Esophagus muscularis mucosa (tissue), 4 donors: ENCODE measurements around the gene CACNA1E. TPM values are rescaled to one million over a fixed set of nuclear protein-coding genes. Genes with fewer than 3 reads are reported as not detected.

Experiments used
- DNase-seq: peaks from one replicate; pipeline ENCODE4 v3.0.0-alpha.2; 2017; ENCODE audit errors: extremely low spot score
- H3K27ac ChIP-seq, 4 donors: fragments of 200-600 bp; sonication (generic); replicated peaks in 1 of 4; 1 replicate in 3 of 4; 2 replicates in 1 of 4; pipeline ENCODE4 v1.5.1; 2016 to 2019; ENCODE audit warnings: mild to moderate bottlenecking in 1 of 4
- H3K27me3 ChIP-seq, 4 donors: fragments of 200-600 bp; sonication (generic); one replicate each; pipeline versions ENCODE4 v1.5.1 to v1.6.0; 2016 to 2019
- H3K36me3 ChIP-seq, 4 donors: fragments of 200-600 bp; sonication (generic); one replicate each; pipeline ENCODE4 v1.5.1; 2016 to 2019
- H3K4me1 ChIP-seq, 4 donors: fragments of 200-600 bp; sonication (generic); one replicate each; pipeline ENCODE4 v1.5.1; 2016 to 2019
- H3K4me3 ChIP-seq, 4 donors: fragments of 200-600 bp; sonication (generic); 1 replicate in 2 of 4; 2 replicates in 2 of 4; pipeline ENCODE4 v1.5.1; 2016 to 2019; ENCODE audit warnings: mild to moderate bottlenecking in 4 of 4, moderate library complexity in 1 of 4
- H3K9me3 ChIP-seq, 4 donors: fragments of 200-600 bp; sonication (generic); 1 replicate in 3 of 4; 2 replicates in 1 of 4; pipeline ENCODE4 v1.5.1; 2016 to 2019
- EP300 ChIP-seq: sonication (generic); formaldehyde crosslinking; IDR thresholded peaks from one replicate; pipeline ENCODE4 v1.6.1; 2017; ENCODE audit warnings: antibody characterized with exemption
- POLR2A ChIP-seq: fragments of 450-650 bp; IDR thresholded peaks from one replicate; pipeline ENCODE4 v1.6.1; 2017; ENCODE audit warnings: antibody characterized with exemption, moderate library complexity, mild to moderate bottlenecking, low read depth
- POLR2AphosphoS5 ChIP-seq, 2 donors: sonication (generic); formaldehyde crosslinking; IDR thresholded peaks; one replicate each; pipeline ENCODE4 v1.6.1; 2017; ENCODE audit warnings: antibody characterized with exemption in 2 of 2
- WGBS: methylation state at CpG from one replicate; pipeline ENCODE4 v1.1.5; 2018; 5-methylcytosine and 5-hydroxymethylcytosine counted together
- intact Hi-C: fragments of 100-400 bp; cut with DNase I; formaldehyde crosslinking; loops from one replicate; pipeline ENCODE4 v1.15.1; 2023
- total RNA-seq, 4 donors: library from RNA; depleted of rRNA; stranded (reverse); fragments of >200 nt; gene quantifications; one replicate each; pipeline versions ENCODE4 v1.1.0 to v1.2.1, GENCODE V29; 2016
- TF ChIP-seq, protein P1 (sequence below), 3 experiments: fragments of 200-600 bp in 2 of 3; fragments of 450-650 bp in 1 of 3; sonication (generic) in 2 of 3; IDR thresholded peaks; one replicate each; pipeline ENCODE4 v1.5.1; 2017 to 2019; ENCODE audit warnings: antibody characterized with exemption in 3 of 3, mild to moderate bottlenecking in 2 of 3, moderate library complexity in 1 of 3

CACNA1E gene
- total RNA-seq, 4 donors from 2014 or later = under 0.01 to 0.66 (median 0.25) TPM

DNA sequence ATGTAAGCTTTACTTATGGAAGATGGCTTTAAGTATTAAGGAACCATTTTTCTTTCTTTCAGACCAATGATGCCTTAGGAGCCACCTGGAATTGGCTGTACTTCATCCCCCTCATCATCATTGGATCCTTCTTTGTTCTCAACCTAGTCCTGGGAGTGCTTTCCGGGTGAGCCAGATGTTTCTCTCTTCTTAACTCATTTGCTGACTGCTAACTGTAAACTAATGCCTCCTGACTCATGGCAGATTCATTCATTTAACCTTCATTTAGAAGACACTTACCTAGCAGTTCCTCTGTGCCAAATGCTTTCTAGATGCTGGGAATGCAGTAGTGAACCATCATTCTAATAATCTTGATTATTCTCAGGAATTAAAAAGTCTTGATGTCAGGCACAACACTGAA is 168.0 kb downstream of the CACNA1E start:
- Histone ChIP-seq H3K36me3 (no peaks in the 10 kb centered on the region), H3K27ac (no peak overlapping the region), H3K4me1 (no peaks in the 10 kb centered on the region), H3K27me3 (no peaks in the 10 kb centered on the region), H3K9me3 (no peaks in the 10 kb centered on the region), H3K4me3 (no peak overlapping the region)
- TF ChIP-seq POLR2AphosphoS5 (IDR thresholded peaks at IDR 0.05) (no peak), POLR2A (no peak), EP300 (no peak)
- TF ChIP-seq, protein P1, sequence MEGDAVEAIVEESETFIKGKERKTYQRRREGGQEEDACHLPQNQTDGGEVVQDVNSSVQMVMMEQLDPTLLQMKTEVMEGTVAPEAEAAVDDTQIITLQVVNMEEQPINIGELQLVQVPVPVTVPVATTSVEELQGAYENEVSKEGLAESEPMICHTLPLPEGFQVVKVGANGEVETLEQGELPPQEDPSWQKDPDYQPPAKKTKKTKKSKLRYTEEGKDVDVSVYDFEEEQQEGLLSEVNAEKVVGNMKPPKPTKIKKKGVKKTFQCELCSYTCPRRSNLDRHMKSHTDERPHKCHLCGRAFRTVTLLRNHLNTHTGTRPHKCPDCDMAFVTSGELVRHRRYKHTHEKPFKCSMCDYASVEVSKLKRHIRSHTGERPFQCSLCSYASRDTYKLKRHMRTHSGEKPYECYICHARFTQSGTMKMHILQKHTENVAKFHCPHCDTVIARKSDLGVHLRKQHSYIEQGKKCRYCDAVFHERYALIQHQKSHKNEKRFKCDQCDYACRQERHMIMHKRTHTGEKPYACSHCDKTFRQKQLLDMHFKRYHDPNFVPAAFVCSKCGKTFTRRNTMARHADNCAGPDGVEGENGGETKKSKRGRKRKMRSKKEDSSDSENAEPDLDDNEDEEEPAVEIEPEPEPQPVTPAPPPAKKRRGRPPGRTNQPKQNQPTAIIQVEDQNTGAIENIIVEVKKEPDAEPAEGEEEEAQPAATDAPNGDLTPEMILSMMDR (IDR thresholded peaks at IDR 0.05) = no peak
- 22% methylated on average over 1 of the region's 1 CpG for WGBS
- DNase-seq = no peak
- intact Hi-C loops = no loop called here

DNA sequence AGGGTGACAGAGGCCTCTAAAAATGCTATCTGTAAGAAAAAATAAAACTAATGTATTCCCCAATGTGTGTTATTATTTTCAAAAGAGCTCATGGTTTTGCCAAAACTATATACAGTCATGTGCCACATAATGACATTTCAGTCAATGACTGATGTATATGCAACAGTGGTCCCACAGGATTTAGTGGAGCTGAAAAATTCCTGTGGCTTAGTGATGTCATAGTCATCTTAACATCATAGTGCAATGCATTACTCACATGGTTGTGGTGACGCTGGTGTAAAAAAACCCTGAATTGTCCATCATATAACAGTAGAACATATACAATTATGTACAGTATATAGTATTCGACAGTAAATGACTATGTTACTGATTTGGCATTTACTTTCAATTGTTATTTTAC is 172.4 kb downstream of the CACNA1E start:
- WGBS = 88% methylated on average over 2 of the region's 2 CpGs
- Histone ChIP-seq H3K27ac (no peak overlapping the region), H3K9me3 (no peaks in the 10 kb centered on the region), H3K4me3 (no peak overlapping the region), H3K36me3 (no peaks in the 10 kb centered on the region), H3K27me3 (no peaks in the 10 kb centered on the region), H3K4me1 (no peaks in the 10 kb centered on the region)
- intact Hi-C loops = no loop called here
- TF ChIP-seq, protein P1 (IDR thresholded peaks at IDR 0.05) = no peak
- DNase-seq = no peak

DNA sequence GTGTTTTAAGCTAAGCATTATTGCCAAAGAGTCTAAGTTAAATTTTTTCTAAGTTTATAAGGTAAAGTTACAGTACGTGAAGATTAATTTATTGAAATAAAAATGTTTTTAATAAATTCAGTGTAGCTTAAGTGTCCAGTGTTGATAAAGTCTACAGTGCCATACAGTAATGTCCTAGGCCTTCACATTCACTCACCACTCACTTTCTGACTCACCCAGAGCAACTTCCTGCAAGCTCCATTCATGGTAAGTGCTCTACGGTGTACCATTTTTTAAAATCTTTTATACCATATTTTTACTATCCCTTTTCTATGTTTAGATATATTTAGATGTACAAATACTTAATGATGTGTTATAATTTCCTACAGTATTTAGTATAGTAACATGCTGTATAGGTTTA is 173.2 kb downstream of the CACNA1E start:
- WGBS = 84% methylated on average over 2 of the region's 2 CpGs
- TF ChIP-seq POLR2A = no peak
- no peak for TF ChIP-seq POLR2AphosphoS5 (IDR thresholded peaks at IDR 0.05)
- H3K4me3 ChIP-seq = no peak overlapping the region
- no peak overlapping the region for H3K27ac ChIP-seq
- no peaks in the 10 kb centered on the region for H3K4me1 ChIP-seq
- no peaks in the 10 kb centered on the region for H3K27me3 ChIP-seq
- intact Hi-C loops = no loop called here
- no peak for DNase-seq
- no peaks in the 10 kb centered on the region for H3K36me3 ChIP-seq
- H3K9me3 ChIP-seq = no peaks in the 10 kb centered on the region

DNA sequence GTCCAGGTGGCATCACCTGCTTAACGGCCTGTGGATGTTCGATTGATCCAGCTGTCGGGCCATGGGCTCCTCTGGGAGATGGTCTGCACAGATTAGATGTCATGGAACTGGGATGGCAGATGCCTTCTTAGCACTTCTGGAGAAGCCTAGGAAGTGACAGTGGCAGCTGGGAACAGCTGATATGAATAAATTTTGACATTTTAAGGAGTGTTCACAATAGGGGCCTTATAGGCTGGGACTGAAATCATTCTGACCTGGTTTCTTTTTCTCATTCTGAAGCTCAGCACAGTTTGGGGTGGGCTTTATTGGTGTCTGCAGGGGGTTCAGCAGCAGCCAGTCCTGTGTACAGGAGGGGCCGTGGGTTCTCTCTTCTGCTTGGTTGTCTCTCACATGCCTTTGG is 175.3 kb downstream of the CACNA1E start:
- no peak overlapping the region for H3K4me3 ChIP-seq
- no peaks in the 10 kb centered on the region for H3K36me3 ChIP-seq
- no peaks in the 10 kb centered on the region for H3K4me1 ChIP-seq
- TF ChIP-seq, protein P1 (IDR thresholded peaks at IDR 0.05) = no peak
- TF ChIP-seq EP300 (no peak), POLR2A (no peak), POLR2AphosphoS5 (IDR thresholded peaks at IDR 0.05) (no peak)
- intact Hi-C loops = no loop called here
- H3K9me3 ChIP-seq = no peaks in the 10 kb centered on the region
- WGBS = 98% methylated on average over 4 of the region's 4 CpGs
- H3K27me3 ChIP-seq = no peaks in the 10 kb centered on the region
- no peak overlapping the region for H3K27ac ChIP-seq
- peak; percentile 42 for DNase-seq

DNA sequence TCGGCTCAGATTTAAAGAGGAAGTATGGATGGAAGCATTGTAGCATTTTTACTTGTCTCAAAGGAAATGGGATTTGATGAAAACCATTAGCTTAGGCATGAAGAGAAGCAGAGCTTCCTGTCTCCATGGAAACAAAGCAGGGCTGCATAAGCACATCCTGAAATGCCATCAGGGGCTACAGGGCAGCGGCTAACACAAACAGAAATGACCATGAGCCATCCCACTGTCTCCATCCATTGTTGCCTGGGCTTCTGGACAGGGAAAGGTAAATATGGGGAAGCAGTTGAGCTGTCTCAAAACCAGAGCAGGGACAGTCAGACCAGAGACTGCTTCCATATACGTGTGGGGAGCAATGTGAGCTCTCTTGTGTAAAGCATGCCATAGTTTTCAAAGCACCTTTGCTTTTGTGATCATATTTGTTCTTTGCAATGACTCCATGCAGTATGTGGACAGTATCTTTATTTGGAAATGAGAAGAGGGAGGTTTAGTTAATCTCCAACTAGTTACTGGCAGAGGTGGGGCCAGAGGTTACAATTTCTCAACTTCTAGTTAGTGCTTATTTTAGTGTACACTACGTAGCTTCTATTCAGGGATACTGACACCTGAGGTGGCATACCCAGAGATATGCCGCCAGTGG is 176.1 kb downstream of the CACNA1E start:
- Histone ChIP-seq H3K4me3 (no peak overlapping the region), H3K27ac (no peak overlapping the region), H3K36me3 (no peaks in the 10 kb centered on the region), H3K4me1 (no peaks in the 10 kb centered on the region), H3K9me3 (no peaks in the 10 kb centered on the region), H3K27me3 (no peaks in the 10 kb centered on the region)
- TF ChIP-seq, protein P1 (IDR thresholded peaks at IDR 0.05) = no peak
- no peak for TF ChIP-seq EP300
- WGBS = 66% methylated on average over 5 of the region's 5 CpGs
- intact Hi-C loops = no loop called here
- DNase-seq = peak; percentile 85
